Esophagus muscularis mucosa (tissue), 4 donors: Measurements from ENCODE around the gene CAP2. TPM values are rescaled to one million over a fixed set of nuclear protein-coding genes. Genes with fewer than 3 reads are reported as not detected.

ENCODE experiments used
- DNase-seq: peaks from one replicate; pipeline ENCODE4 v3.0.0-alpha.2; 2017; ENCODE audit errors: extremely low spot score
- H3K27ac ChIP-seq, 4 donors: fragments of 200-600 bp; sonication (generic); replicated peaks in 1 of 4; 1 replicate in 3 of 4; 2 replicates in 1 of 4; pipeline ENCODE4 v1.5.1; 2016 to 2019; ENCODE audit warnings: mild to moderate bottlenecking in 1 of 4
- H3K27me3 ChIP-seq, 4 donors: fragments of 200-600 bp; sonication (generic); one replicate each; pipeline versions ENCODE4 v1.5.1 to v1.6.0; 2016 to 2019
- H3K36me3 ChIP-seq, 4 donors: fragments of 200-600 bp; sonication (generic); one replicate each; pipeline ENCODE4 v1.5.1; 2016 to 2019
- H3K4me1 ChIP-seq, 4 donors: fragments of 200-600 bp; sonication (generic); one replicate each; pipeline ENCODE4 v1.5.1; 2016 to 2019
- H3K4me3 ChIP-seq, 4 donors: fragments of 200-600 bp; sonication (generic); 1 replicate in 2 of 4; 2 replicates in 2 of 4; pipeline ENCODE4 v1.5.1; 2016 to 2019; ENCODE audit warnings: mild to moderate bottlenecking in 4 of 4, moderate library complexity in 1 of 4
- H3K9me3 ChIP-seq, 4 donors: fragments of 200-600 bp; sonication (generic); 1 replicate in 3 of 4; 2 replicates in 1 of 4; pipeline ENCODE4 v1.5.1; 2016 to 2019
- EP300 ChIP-seq: sonication (generic); formaldehyde crosslinking; IDR thresholded peaks from one replicate; pipeline ENCODE4 v1.6.1; 2017; ENCODE audit warnings: antibody characterized with exemption
- POLR2A ChIP-seq: fragments of 450-650 bp; IDR thresholded peaks from one replicate; pipeline ENCODE4 v1.6.1; 2017; ENCODE audit warnings: antibody characterized with exemption, moderate library complexity, mild to moderate bottlenecking, low read depth
- POLR2AphosphoS5 ChIP-seq, 2 donors: sonication (generic); formaldehyde crosslinking; IDR thresholded peaks; one replicate each; pipeline ENCODE4 v1.6.1; 2017; ENCODE audit warnings: antibody characterized with exemption in 2 of 2
- WGBS: methylation state at CpG from one replicate; pipeline ENCODE4 v1.1.5; 2018; 5-methylcytosine and 5-hydroxymethylcytosine counted together
- intact Hi-C: fragments of 100-400 bp; cut with DNase I; formaldehyde crosslinking; loops from one replicate; pipeline ENCODE4 v1.15.1; 2023
- total RNA-seq, 4 donors: library from RNA; depleted of rRNA; stranded (reverse); fragments of >200 nt; gene quantifications; one replicate each; pipeline versions ENCODE4 v1.1.0 to v1.2.1, GENCODE V29; 2016
- TF ChIP-seq, protein P1 (sequence below), 3 experiments: fragments of 200-600 bp in 2 of 3; fragments of 450-650 bp in 1 of 3; sonication (generic) in 2 of 3; IDR thresholded peaks; one replicate each; pipeline ENCODE4 v1.5.1; 2017 to 2019; ENCODE audit warnings: antibody characterized with exemption in 3 of 3, mild to moderate bottlenecking in 2 of 3, moderate library complexity in 1 of 3

Gene CAP2
- total RNA-seq, 4 donors from 2014 or later = 38.3 to 55.6 (median 55.1) TPM

- peak; percentile 90 for DNase-seq
- no peaks in the 10 kb centered on the region for H3K27me3 ChIP-seq
- no peak overlapping the region for H3K4me3 ChIP-seq
- TF ChIP-seq EP300 (no peak), POLR2AphosphoS5 (IDR thresholded peaks at IDR 0.05) (peak; percentile 23 to 50), POLR2A (no peak)
- TF ChIP-seq, protein P1, sequence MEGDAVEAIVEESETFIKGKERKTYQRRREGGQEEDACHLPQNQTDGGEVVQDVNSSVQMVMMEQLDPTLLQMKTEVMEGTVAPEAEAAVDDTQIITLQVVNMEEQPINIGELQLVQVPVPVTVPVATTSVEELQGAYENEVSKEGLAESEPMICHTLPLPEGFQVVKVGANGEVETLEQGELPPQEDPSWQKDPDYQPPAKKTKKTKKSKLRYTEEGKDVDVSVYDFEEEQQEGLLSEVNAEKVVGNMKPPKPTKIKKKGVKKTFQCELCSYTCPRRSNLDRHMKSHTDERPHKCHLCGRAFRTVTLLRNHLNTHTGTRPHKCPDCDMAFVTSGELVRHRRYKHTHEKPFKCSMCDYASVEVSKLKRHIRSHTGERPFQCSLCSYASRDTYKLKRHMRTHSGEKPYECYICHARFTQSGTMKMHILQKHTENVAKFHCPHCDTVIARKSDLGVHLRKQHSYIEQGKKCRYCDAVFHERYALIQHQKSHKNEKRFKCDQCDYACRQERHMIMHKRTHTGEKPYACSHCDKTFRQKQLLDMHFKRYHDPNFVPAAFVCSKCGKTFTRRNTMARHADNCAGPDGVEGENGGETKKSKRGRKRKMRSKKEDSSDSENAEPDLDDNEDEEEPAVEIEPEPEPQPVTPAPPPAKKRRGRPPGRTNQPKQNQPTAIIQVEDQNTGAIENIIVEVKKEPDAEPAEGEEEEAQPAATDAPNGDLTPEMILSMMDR (IDR thresholded peaks at IDR 0.05) = no peak
- WGBS = 44% methylated on average over 2 of the region's 2 CpGs
- no peaks in the 10 kb centered on the region for H3K36me3 ChIP-seq
- H3K27ac ChIP-seq = peak overlapping the region; percentile 59 to 80 (median 73)
- peaks cover 18 to 64% (median 61%) of the 10 kb centered on the region in 4 donors for H3K4me1 ChIP-seq
- no peaks in the 10 kb centered on the region for H3K9me3 ChIP-seq
- intact Hi-C loops = no loop called here
Measured at GRCh38 chr6:17493286-17493685, 99.9 kb downstream of the CAP2 start.

DNA sequence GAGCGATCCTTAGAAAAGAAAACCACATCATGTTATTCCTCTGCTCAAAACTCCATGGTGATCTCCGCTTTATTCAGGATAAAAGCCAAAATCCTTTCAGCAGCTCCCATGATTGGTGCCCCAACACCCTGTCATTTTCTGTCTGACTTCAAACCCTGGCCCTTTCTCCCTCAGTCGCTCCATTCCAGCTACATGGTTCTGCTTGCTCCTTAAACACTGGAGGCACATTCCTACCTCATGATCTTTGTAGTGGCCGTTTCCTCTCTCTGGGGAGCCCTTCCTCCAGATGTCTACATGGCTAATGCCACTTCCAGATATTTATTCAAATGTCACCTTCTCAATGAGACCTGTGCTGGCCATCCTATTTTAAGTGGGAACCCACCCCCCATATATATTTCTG, 100.8 kb downstream of the CAP2 start:
- H3K36me3 ChIP-seq = no peaks in the 10 kb centered on the region

DNA sequence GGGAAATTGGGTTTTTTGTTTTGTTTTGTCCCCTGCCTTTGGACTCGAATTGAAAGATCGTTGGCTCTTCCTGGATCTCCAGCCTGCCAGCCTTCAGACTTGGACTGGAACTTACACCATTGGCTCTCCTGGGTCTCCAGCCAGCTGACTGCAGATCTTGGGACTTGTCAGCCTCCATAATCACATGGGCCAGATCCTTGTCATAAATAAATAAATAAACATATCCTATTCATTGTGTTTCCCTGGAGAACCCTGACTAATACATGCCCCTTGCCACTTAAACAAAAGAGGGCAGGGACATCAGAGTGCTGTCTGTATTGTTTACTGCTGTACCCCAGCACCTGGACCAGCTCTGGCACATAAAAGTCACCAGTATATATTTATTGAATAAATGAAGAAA, 101.5 kb downstream of the CAP2 start:
- Histone ChIP-seq H3K27ac (peak overlapping the region in 3 of 4 donors; percentile 69 to 80 (median 77)), H3K27me3 (no peaks in the 10 kb centered on the region), H3K4me1 (peaks cover 18 to 64% (median 61%) of the 10 kb centered on the region in 4 donors), H3K9me3 (no peaks in the 10 kb centered on the region), H3K4me3 (no peak overlapping the region), H3K36me3 (no peaks in the 10 kb centered on the region)
- peak; percentile 81 for DNase-seq
- TF ChIP-seq EP300 (no peak), POLR2AphosphoS5 (IDR thresholded peaks at IDR 0.05) (no peak), POLR2A (no peak)
- TF ChIP-seq, protein P1 (IDR thresholded peaks at IDR 0.05) = no peak
- intact Hi-C loops = no loop called here
- WGBS = 81% methylated on average over 2 of the region's 2 CpGs

More for the DNA sequence above, 100.8 kb downstream of the CAP2 start:
- intact Hi-C loops = no loop called here
- Histone ChIP-seq H3K9me3 (no peaks in the 10 kb centered on the region), H3K4me3 (no peak overlapping the region), H3K27me3 (no peaks in the 10 kb centered on the region), H3K4me1 (peaks cover 18 to 64% (median 61%) of the 10 kb centered on the region in 4 donors), H3K27ac (peak overlapping the region; percentile 59 to 80 (median 73))
- DNase-seq = peak; percentile 42
- TF ChIP-seq POLR2AphosphoS5 (IDR thresholded peaks at IDR 0.05) (no peak), EP300 (no peak), POLR2A (no peak)
- TF ChIP-seq, protein P1 (IDR thresholded peaks at IDR 0.05) = no peak
- WGBS = 91% methylated on average over 4 of the region's 4 CpGs

DNA sequence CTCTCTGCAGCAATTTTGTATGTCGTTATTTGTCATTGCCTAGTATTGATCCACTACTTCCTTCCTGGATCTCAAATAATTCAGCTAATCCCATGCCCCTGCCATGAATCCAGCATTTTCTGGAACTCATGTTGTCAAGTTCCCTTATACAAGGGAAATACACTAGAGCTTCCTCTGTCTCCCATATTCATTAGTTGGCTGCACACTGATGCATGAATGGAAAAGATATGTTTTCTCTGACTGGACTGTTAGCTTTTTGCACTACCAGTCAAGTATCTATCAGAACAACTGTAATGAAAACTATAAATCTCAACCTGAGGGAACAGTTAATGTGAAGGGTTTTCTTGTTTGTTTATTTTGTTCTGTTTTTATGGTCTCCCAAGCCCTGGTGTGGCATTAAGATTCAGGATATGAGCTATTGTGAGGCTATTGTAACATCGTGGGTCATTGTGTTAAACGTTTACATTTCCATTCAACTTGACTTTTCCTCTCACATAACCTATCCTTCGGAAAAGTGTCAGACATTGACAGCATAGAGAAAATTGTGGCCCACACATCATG, 104.2 kb downstream of the CAP2 start:
- intact Hi-C loops = loop anchor here (2.0 kb wide), 1 partner anchor 17 kb away; no protein-coding TSS in a partner anchor
- Histone ChIP-seq H3K27ac (no peak overlapping the region), H3K27me3 (no peaks in the 10 kb centered on the region), H3K4me3 (no peak overlapping the region), H3K4me1 (peaks cover 7 to 50% (median 41%) of the 10 kb centered on the region in 4 donors), H3K36me3 (no peaks in the 10 kb centered on the region), H3K9me3 (no peaks in the 10 kb centered on the region)
- WGBS = 70% methylated on average over 4 of the region's 4 CpGs
- TF ChIP-seq, protein P1 (IDR thresholded peaks at IDR 0.05) = no peak
- TF ChIP-seq EP300 (no peak), POLR2AphosphoS5 (IDR thresholded peaks at IDR 0.05) (no peak), POLR2A (no peak)
- no peak for DNase-seq
